HG03025 (cell line): ENCODE data around the gene OPN1MW.
"Not testable (repeated sequence)": the region's sequence is repeated elsewhere in the genome, so short reads cannot be mapped to it uniquely, and the experiment has no call there.

Source experiments
- ATAC-seq: cut with Tn5 transposase; IDR thresholded peaks from one replicate; pipeline ENCODE4 v1.9.1; 2021; ENCODE audit warnings: mild to moderate bottlenecking, moderate library complexity; ENCODE audit not compliant: unreplicated experiment, low FRiP score

The OPN1MW gene

DNA sequence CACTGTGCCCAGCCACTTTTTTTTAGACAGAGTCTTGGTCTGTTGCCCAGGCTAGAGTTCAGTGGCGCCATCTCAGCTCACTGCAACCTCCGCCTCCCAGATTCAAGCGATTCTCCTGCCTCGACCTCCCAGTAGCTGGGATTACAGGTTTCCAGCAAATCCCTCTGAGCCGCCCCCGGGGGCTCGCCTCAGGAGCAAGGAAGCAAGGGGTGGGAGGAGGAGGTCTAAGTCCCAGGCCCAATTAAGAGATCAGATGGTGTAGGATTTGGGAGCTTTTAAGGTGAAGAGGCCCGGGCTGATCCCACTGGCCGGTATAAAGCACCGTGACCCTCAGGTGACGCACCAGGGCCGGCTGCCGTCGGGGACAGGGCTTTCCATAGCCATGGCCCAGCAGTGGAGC, at the start of gene OPN1MW:
Gene OPN1MW (plus strand): TSS at position 301 of the 400 bp plus-strand sequence. CDS start 82 bp downstream, at position 383.
- not testable (repeated sequence) for ATAC-seq

DNA sequence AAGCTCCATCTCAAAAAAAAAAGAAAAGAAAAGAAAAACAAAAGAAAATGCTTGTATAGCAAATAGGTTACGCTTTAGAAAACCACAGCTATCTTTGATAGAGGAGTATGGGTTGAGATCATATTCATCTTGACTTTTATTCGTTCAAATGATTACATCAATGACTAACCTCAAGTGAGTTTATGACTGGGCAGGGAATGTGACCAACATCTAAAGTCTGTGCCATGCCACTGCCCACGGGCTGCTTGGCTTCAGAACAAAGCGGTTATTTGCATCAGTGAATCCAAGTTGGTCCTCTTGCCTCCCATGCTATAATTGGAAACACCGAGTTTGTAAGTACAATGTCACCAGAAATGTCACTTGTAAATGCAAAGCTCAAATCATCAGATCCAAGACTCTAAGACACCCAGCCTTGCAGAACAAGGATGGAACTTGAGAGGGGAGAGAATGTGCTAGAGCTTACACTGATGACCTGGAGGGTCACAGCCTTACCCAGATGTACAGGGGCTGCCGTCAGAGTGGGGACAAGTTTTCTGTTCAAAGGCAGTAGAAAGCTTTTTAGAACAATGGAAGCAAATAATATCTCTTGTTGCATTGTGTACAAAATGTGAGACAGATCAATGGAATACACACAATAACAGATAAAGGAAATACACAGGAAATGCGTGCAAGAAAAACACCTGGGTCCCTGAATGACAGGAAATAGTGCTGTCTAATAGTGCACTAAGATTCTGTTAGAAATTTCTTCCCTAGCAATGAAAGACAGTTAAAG, 46.8 kb upstream of the OPN1MW start:
- no peak for ATAC-seq

DNA sequence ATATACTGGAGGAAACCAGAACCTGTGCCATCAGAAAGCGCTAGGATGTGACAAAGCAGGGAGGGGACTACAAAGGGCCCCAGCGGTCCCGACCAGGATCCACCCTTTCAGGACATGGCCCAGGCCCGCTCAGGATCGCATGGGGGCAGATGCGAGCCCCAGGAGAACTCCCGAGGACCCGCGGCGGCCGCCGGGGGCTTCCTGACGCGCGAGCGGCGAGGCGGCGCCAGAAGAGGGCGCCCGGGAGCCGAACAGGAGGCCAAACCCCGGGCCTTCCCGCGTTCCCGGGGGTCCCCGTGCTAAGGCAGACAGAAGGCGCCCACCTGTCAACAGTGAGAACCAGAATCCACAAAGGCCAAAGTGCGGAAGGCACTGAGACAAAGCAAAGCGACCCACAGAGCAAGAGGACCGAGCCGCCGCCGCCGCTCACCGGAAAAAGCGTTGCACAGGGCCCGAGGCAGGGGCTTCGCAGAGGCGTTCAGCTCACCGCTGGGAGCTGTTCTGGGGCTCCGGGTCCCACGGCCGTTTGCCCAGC, 45.7 kb upstream of the OPN1MW start:
- no peak for ATAC-seq

DNA sequence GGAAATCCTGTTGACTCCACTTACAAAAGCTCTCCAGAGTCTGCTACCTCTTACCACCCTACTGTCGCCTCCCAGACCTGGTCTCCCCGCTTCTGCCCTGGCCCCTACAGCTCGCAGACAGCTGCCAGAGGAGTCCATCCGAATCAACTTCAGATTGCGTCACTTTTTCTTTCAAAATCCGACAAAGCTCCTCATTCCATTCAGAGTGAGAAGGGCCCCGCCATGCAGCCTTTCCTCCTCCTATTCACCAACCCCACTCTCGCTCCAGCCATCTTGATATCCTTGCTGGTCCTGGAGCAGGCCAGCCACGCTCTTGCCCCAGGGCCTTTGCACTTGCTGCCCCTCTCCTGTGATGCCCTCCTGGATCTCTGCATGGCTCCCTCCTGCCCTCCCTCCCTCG, 43.5 kb upstream of the OPN1MW start:
- no peak for ATAC-seq

DNA sequence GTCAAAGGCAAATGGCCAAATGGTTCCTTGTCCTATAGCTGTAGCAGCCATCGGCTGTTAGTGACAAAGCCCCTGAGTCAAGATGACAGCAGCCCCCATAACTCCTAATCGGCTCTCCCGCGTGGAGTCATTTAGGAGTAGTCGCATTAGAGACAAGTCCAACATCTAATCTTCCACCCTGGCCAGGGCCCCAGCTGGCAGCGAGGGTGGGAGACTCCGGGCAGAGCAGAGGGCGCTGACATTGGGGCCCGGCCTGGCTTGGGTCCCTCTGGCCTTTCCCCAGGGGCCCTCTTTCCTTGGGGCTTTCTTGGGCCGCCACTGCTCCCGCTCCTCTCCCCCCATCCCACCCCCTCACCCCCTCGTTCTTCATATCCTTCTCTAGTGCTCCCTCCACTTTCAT, 42.2 kb upstream of the OPN1MW start:
- no peak for ATAC-seq

DNA sequence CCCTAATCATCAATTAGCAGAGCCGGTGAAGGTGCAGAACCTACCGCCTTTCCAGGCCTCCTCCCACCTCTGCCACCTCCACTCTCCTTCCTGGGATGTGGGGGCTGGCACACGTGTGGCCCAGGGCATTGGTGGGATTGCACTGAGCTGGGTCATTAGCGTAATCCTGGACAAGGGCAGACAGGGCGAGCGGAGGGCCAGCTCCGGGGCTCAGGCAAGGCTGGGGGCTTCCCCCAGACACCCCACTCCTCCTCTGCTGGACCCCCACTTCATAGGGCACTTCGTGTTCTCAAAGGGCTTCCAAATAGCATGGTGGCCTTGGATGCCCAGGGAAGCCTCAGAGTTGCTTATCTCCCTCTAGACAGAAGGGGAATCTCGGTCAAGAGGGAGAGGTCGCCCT, 41.7 kb upstream of the OPN1MW start:
- ATAC-seq: no peak

DNA sequence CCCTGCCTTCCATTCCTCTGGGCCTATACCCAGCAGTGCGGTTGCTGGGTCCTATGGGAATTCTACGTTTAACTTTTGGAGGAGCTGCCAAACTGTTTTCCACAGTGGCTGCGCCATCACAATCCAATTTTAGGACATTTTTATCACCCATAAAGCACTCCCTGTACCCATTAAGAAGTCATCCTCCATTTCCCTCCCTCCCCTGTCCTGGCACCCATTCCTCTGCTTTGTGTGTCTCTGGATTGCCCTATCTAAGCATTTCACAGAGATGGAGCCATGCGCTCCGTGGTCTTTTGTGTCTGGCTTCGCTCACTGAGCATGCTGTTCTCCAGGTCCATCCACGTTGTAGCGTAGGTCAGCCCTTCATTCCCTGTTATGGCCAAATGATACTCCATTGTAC, 40.0 kb upstream of the OPN1MW start:
- no peak for ATAC-seq

DNA sequence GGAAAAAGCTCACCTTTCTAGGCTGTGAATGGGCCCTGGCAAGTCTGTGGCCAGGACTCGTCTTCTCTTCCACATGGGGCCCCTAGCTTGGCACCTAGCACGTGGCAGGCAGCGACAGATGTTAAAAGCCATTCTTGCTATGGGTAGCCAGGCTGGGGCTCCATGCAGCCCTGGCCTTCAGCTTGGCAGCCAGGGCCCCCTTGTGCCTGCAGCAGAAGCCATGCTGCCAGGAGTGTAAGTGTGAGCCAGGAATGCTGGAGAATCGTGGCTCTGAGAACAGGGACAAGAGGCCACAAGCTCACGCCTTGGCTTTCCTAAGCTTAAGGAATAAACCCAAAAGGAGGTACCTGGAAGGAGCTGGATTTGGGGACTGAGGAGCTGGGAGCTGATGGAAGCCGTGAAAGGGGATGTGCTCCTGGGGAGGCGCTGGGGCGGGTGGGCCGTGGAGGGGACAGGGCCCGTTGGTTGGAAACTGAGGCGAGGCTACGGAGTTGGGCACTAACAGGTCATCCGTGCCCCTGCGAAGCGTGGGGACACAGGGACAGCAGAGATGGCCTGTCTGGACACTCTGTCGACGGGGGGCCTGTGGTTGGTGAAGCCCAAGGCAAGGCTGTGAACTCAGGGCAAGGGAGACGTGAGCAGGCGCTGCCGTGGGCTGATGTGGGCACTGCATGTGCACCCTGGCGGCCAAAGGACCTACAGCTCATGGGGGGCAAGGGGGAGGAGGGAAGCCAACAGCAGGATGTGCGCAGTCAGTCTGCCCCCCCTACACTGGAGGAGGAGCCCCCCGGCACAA, 39.2 kb upstream of the OPN1MW start:
- ATAC-seq: no peak

DNA sequence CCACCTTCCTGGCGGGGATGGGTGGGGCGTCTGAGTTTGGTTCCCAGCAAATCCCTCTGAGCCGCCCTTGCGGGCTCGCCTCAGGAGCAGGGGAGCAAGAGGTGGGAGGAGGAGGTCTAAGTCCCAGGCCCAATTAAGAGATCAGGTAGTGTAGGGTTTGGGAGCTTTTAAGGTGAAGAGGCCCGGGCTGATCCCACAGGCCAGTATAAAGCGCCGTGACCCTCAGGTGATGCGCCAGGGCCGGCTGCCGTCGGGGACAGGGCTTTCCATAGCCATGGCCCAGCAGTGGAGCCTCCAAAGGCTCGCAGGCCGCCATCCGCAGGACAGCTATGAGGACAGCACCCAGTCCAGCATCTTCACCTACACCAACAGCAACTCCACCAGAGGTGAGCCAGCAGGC, 38.4 kb upstream of the OPN1MW start, which contains the start of gene OPN1LW:
Gene OPN1LW (plus strand): TSS at position 234 of the 400 bp plus-strand sequence. CDS start 41 bp downstream, at position 275.
- ATAC-seq: not testable (repeated sequence)

DNA sequence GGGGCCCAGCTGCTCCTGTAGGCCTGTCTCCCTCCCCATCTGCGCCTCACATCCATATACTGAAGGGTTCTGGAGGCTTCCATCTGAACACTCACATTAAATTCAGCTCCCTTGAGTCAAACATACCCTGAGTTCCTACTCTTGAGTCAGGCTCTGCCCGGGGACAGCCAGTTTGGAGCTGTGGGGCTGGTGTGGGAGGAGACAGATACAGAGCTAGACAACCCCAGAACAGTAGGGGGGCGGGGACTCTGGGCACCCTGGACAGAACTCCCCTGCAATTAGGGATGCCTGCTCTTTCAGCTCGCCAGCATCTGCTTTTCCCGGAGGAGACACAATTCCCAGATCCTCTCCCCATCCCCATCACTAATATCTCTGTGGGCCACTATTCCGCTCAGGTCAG, 31.4 kb upstream of the OPN1MW start:
- not testable (repeated sequence) for ATAC-seq

DNA sequence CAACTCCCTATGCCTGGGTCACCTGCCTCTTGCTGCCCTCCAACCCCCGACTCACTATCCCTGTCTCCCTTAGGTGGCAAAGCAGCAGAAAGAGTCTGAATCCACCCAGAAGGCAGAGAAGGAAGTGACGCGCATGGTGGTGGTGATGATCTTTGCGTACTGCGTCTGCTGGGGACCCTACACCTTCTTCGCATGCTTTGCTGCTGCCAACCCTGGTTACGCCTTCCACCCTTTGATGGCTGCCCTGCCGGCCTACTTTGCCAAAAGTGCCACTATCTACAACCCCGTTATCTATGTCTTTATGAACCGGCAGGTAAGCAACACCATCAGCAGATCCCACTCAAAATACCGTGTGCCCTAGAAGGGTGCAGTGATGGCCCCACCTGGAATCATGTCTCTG, 26.2 kb upstream of the OPN1MW start:
- not testable (repeated sequence) for ATAC-seq

DNA sequence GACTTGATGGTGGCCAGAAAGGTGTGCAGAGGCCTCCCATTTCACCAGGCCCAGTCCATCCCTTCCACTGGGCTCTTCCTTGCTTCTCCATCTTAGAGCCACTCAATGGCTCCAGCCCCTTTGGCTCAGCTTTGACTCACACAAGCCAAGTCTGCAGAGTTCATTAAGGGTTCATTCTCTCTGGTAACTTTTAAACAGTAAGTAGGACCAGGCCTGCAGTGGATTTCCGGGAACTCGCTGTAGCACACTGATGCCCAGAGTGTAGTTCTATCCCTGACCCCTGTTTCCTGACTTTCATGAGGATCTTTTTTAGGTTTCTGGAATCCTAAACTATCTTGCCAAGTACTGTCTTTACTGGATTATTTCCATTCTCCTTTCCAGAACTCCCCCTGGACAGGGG, 25.2 kb upstream of the OPN1MW start:
- ATAC-seq: not testable (repeated sequence)

DNA sequence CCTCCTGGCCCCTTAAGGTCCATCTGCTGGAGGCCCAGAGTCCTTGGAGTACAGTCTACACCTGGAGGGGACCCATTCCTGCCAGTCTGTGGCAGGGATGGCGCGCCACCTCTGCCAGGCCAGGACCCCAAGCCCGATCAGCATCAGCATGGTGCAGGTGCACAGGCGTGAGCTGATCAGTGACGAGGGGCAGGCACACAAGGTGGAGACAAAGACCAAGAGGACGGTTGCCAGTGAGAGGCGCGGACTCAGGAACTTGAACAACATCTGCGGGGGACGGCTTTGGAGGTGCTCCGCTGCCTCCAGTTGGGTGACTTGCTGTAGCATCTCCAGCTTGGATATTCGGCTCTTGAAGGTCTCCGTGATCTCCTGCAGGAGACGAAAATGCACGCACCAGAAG, 23.1 kb upstream of the OPN1MW start:
- ATAC-seq: not testable (repeated sequence)

DNA sequence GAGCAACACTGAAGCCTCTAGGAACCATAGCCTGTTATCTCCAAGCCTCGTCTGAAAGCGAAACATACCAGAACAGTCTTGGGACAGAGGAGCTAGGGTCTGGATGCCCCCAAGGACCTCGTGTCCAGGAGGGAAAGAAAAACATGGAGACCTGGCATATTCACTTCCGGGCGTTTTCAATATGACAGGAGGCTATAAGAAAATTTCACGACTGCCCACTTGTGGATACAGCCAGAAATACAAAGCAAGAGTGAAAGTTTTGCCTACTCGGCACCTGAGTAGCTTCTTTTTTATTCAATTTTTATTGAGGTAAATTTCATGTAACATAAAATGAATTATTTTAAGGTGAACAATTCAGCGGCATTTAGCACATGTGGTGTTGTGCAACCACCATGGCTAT, 17.5 kb upstream of the OPN1MW start:
- not testable (repeated sequence) for ATAC-seq

DNA sequence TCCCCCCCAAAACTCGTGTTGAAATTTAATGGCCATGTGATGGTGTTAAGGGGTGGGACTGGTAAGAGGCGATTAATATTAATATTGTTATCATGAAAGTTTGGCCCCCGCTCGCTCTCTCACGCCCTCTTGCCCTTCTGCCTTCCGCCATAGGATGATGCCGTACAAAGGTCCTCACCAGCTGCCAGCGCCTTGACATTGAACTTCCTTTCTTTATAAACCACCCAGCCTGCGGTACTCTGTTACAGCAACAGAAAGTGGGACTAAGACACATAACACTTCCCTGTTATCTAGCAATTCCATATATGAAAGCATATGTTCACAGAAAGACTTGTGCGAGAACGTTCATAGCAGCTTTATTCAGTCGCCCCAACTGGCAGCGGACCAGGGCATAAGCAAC, 14.0 kb upstream of the OPN1MW start:
- not testable (repeated sequence) for ATAC-seq

DNA sequence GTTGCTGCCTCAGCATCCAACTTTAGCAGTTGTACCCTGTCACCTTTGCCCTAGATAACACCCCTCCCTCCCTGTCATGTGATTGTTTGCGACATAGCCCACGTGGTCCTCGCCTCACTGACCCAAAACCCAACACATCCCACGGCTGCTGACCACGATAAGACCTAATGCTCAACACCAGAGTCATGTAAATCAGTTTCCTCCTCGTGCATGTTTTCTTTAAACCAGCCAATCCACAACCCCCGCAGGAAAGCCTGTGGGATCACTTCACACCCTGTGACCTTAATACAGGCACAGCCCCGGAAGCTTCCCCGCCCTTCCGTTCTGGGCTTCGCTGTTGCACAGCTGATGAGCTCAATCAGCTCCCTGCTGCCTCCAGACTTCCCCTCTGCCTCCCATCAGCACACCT, 9.9 kb upstream of the OPN1MW start:
- ATAC-seq: not testable (repeated sequence)

DNA sequence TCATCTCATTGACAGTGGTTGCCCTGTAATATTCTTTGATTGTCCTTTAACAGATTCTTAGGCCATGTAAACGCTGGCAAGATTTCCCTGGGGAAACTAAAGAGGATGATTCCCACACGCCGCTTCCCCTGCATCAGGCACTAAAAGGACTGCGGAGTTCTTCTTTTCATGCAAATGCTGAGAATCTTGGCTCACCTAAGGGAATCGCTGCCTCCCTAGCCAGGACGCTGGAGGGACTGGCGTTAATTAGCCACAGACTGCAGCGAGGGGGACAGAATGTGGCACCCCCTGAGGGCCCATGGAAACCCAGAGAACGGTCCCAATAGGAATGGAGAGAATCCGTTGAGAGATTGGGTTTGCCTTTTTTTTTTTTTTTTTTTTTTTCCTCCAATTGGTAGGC, 8.0 kb upstream of the OPN1MW start:
- ATAC-seq: not testable (repeated sequence)

DNA sequence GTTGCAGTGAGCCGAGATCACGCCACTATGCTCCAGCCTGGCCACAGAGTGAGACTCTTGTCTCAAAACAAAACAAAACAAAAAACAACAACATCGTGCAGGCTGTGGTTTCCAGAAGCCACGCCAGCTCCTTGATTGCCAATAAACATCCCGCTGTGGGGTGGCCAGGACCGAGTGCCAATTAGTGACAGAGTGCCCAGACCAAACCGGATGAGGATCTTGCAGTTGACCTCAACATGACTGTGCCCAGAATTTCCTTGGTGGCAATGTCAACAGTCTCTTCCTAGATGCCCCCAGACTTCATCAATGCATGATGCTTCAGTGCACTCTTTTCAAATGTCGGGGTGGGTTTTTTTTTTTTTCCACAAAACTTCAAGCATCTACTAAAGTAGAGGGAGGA, 1.4 kb downstream of the OPN1MW start:
- ATAC-seq: not testable (repeated sequence)

DNA sequence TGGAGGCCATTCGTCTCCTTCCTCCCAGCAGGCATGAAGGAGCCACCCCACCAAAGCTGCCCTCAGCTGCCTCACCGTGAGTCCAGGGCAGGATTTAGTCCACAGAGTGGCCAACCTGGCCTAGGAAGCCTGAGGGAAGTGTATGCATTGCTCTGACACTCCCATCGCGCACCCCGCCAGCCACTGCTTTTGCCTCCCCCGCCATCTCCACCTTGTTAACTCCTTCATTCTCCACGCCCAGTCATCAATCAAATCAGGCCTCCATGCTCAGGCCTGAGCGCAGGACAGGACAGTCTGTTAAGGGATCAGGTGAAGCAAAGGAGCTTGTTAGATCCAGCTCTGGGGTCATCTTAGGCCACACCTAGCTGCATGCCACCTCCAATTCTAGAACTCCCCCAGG, 10.4 kb downstream of the OPN1MW start:
- not testable (repeated sequence) for ATAC-seq

DNA sequence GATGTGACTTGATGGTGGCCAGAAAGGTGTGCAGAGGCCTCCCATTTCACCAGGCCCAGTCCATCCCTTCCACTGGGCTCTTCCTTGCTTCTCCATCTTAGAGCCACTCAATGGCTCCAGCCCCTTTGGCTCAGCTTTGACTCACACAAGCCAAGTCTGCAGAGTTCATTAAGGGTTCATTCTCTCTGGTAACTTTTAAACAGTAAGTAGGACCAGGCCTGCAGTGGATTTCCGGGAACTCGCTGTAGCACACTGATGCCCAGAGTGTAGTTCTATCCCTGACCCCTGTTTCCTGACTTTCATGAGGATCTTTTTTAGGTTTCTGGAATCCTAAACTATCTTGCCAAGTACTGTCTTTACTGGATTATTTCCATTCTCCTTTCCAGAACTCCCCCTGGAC, 11.9 kb downstream of the OPN1MW start:
- not testable (repeated sequence) for ATAC-seq

DNA sequence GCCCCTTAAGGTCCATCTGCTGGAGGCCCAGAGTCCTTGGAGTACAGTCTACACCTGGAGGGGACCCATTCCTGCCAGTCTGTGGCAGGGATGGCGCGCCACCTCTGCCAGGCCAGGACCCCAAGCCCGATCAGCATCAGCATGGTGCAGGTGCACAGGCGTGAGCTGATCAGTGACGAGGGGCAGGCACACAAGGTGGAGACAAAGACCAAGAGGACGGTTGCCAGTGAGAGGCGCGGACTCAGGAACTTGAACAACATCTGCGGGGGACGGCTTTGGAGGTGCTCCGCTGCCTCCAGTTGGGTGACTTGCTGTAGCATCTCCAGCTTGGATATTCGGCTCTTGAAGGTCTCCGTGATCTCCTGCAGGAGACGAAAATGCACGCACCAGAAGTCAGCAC, 14.1 kb downstream of the OPN1MW start:
- not testable (repeated sequence) for ATAC-seq
